ENCODE results near the gene SHROOM3.

DNA sequence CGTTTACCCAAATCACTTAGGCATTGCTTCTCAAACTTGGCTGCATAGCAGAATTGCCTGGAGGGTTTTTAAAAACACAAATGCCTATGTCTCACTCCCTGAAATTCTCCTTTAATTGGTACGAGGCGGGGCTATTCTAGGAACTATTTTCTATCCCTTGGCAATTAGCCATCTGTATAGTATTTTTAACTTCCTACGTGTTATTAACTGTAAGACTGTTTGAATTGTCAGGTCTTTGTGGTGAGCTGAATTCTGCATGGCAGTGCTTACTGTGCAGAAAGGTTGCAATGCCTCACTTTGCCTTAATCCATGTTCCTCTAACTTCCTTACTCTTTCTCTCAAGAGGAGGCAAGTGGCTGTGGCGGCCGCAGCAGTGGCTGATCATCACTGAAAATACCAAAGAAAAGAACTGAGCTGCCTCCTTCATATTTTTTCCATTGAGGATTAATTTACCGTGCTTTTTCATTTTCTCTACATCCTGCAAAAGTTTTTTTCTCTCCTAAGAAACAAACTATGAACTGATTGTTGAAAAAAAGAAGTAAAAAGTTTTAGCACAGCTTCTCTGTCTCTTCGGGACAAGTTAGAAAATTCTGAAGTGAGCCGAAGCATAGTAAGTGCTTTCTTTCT is at the start of gene SHROOM3:
- TF ChIP-seq, protein P1, sequence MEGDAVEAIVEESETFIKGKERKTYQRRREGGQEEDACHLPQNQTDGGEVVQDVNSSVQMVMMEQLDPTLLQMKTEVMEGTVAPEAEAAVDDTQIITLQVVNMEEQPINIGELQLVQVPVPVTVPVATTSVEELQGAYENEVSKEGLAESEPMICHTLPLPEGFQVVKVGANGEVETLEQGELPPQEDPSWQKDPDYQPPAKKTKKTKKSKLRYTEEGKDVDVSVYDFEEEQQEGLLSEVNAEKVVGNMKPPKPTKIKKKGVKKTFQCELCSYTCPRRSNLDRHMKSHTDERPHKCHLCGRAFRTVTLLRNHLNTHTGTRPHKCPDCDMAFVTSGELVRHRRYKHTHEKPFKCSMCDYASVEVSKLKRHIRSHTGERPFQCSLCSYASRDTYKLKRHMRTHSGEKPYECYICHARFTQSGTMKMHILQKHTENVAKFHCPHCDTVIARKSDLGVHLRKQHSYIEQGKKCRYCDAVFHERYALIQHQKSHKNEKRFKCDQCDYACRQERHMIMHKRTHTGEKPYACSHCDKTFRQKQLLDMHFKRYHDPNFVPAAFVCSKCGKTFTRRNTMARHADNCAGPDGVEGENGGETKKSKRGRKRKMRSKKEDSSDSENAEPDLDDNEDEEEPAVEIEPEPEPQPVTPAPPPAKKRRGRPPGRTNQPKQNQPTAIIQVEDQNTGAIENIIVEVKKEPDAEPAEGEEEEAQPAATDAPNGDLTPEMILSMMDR (IDR thresholded peaks at IDR 0.05), result no peak
- no peak for TF ChIP-seq EZH2 (IDR thresholded peaks at IDR 0.05; ENCODE audit: borderline replicate concordance, insufficient read depth, low read depth, low read length, poor library complexity, severe bottlenecking)
